GM23248 (cell line): Measurements from ENCODE around the gene SH2D5.

Source experiments
- EZH2 ChIP-seq: fragments of 200-600 bp; sonication (generic); IDR thresholded peaks from 2 replicates; pipeline ENCODE4 v1.6.1; 2018; ENCODE audit warnings: antibody characterized with exemption, mild to moderate bottlenecking; ENCODE audit not compliant: insufficient read depth, poor library complexity, severe bottlenecking
- EZH2phosphoT487 ChIP-seq: fragments of 200-600 bp; sonication (generic); IDR thresholded peaks from 2 replicates; pipeline ENCODE4 v1.6.1; 2018; ENCODE audit warnings: antibody characterized with exemption, moderate library complexity, mild to moderate bottlenecking, low read depth; ENCODE audit not compliant: insufficient read depth

- TF ChIP-seq EZH2phosphoT487 (no peak), EZH2 (no peak)
These were observed 14.8 kb downstream of the SH2D5 start, which contains the start of gene KIF17 for GRCh38 chr1:20717452-20718342.
